HepG2 (cell line): ENCODE measurements around the gene AFDN. TPM values are rescaled to one million over a fixed set of nuclear protein-coding genes. Genes with fewer than 3 reads are reported as not detected.
A peak's percentile ranks its signal among the peaks of the same experiment; 100 is the strongest.

Experiments used
- AGO2 ChIP-seq: fragments of 200-400 bp; formaldehyde crosslinking; optimal IDR thresholded peaks from 2 replicates; pipeline ENCODE3; 2017; ENCODE audit warnings: mild to moderate bottlenecking, low read depth, low read length, moderate library complexity
- ARID2 ChIP-seq: sonication (generic); formaldehyde crosslinking; IDR thresholded peaks from 2 replicates; pipeline ENCODE4 v1.8.1; 2022; ENCODE audit warnings: mild to moderate bottlenecking, missing genetic modification reagents, borderline replicate concordance
- ARNTL ChIP-seq: sonication (generic); formaldehyde crosslinking; IDR thresholded peaks from 2 replicates; pipeline ENCODE4 v1.4.0; 2020; ENCODE audit warnings: mild to moderate bottlenecking, missing genetic modification reagents
- BHLHE40 ChIP-seq: IDR thresholded peaks from 2 replicates; pipeline ENCODE4 v1.6.1; 2011; ENCODE audit warnings: low read length, improper control_type of control experiment
- FIP1L1 ChIP-seq: fragments of 200-400 bp; formaldehyde crosslinking; IDR thresholded peaks from 2 replicates; pipeline ENCODE4 v1.6.1; 2018; ENCODE audit warnings: low read depth, mild to moderate bottlenecking, low read length, moderate library complexity, borderline replicate concordance; ENCODE audit not compliant: insufficient read depth
- GATAD1 ChIP-seq: IDR thresholded peaks from 2 replicates; pipeline ENCODE4 v1.6.1; 2016; ENCODE audit warnings: missing genetic modification reagents, missing compliant biosample characterization
- GPN1 ChIP-seq: sonication (generic); formaldehyde crosslinking; IDR thresholded peaks from 2 replicates; pipeline ENCODE4 v1.5.1; 2020; ENCODE audit warnings: missing genetic modification reagents, borderline replicate concordance
- JDP2 ChIP-seq: sonication (generic); formaldehyde crosslinking; IDR thresholded peaks from 2 replicates; pipeline ENCODE4 v1.8.1; 2022; ENCODE audit warnings: missing genetic modification reagents, borderline replicate concordance
- SMARCE1 ChIP-seq: fragments of 450-650 bp; IDR thresholded peaks from 2 replicates; pipeline ENCODE4 v1.6.1; 2017; ENCODE audit warnings: borderline replicate concordance
- XRCC5 ChIP-seq: fragments of 200-400 bp; formaldehyde crosslinking; optimal IDR thresholded peaks from 2 replicates; pipeline ENCODE3; 2017; ENCODE audit warnings: mild to moderate bottlenecking, low read length
- ZFP41 ChIP-seq: sonication (generic); formaldehyde crosslinking; IDR thresholded peaks from 2 replicates; pipeline ENCODE4 v1.4.0; 2020; ENCODE audit warnings: mild to moderate bottlenecking, missing genetic modification reagents, borderline replicate concordance
- ZNF232 ChIP-seq: sonication (generic); formaldehyde crosslinking; IDR thresholded peaks from 2 replicates; pipeline ENCODE4 v1.4.0; 2020; ENCODE audit warnings: missing genetic modification reagents, borderline replicate concordance
- ZNF260 ChIP-seq: sonication (generic); formaldehyde crosslinking; IDR thresholded peaks from 2 replicates; pipeline ENCODE4 v1.4.0; 2020; ENCODE audit warnings: missing genetic modification reagents, low read depth, mild to moderate bottlenecking, borderline replicate concordance
- ZNF3 ChIP-seq: IDR thresholded peaks from 2 replicates; pipeline ENCODE4 v1.7.0; 2017; ENCODE audit warnings: inconsistent platforms
- ZNF878 ChIP-seq: sonication (generic); formaldehyde crosslinking; IDR thresholded peaks from 2 replicates; pipeline ENCODE4 v1.8.1; 2023; ENCODE audit warnings: mild to moderate bottlenecking, missing genetic modification reagents, moderate library complexity
- ZSCAN9 ChIP-seq: IDR thresholded peaks from 2 replicates; pipeline ENCODE4 v1.6.1; 2016; ENCODE audit warnings: borderline replicate concordance
- polyA plus RNA-seq, 8 experiments: library from polyadenylated mRNA; depleted of rRNA in 3 of 8; stranded (reverse) in 7 of 8; unstranded in 1 of 8; fragments of >200 nt; fragmentation: Illumina TruSeq in 4 of 8; extraction: Trizol in 4 of 8; gene quantifications; 2 replicates each; pipeline versions ENCODE4 v1.2.1 to v1.2.3, GENCODE V29; 2011 to 2016; ENCODE audit warnings: low read depth in 4 of 8, missing spikeins in 1 of 8, mixed read lengths in 1 of 8; ENCODE audit not compliant: insufficient read depth in 1 of 8
- total RNA-seq, 5 experiments: library from RNA; depleted of rRNA; stranded (reverse); fragments of >200 nt; fragmentation: Illumina TruSeq; extraction: Trizol; gene quantifications; 2 replicates each; pipeline ENCODE4 v1.2.3, GENCODE V29; 2016; ENCODE audit warnings: low read depth in 1 of 5
- TF ChIP-seq, protein P1 (sequence below): sonication (generic); formaldehyde crosslinking; IDR thresholded peaks from 2 replicates; pipeline ENCODE4 v1.4.0; 2020; ENCODE audit warnings: mild to moderate bottlenecking, low read depth, missing genetic modification reagents
- TF ChIP-seq, protein P2 (sequence below): sonication (generic); formaldehyde crosslinking; conservative IDR thresholded peaks from 2 replicates; pipeline ENCODE4 v1.8.0; 2022; ENCODE audit warnings: low read depth, missing genetic modification reagents
- TF ChIP-seq, protein P3 (sequence below): sonication (generic); formaldehyde crosslinking; IDR thresholded peaks from 2 replicates; pipeline ENCODE4 v1.8.0; 2022; ENCODE audit warnings: low read depth, missing genetic modification reagents
- TF ChIP-seq, protein P4 (sequence below): IDR thresholded peaks from 2 replicates; pipeline ENCODE4 v1.4.0; 2020; ENCODE audit warnings: mild to moderate bottlenecking, missing genetic modification reagents

AFDN gene
- total and polyA plus RNA-seq, 2 of the 13 experiments (the other 11 are each of a cell fraction or from before 2014, with no cell fraction given), result 136 to 151 TPM

DNA sequence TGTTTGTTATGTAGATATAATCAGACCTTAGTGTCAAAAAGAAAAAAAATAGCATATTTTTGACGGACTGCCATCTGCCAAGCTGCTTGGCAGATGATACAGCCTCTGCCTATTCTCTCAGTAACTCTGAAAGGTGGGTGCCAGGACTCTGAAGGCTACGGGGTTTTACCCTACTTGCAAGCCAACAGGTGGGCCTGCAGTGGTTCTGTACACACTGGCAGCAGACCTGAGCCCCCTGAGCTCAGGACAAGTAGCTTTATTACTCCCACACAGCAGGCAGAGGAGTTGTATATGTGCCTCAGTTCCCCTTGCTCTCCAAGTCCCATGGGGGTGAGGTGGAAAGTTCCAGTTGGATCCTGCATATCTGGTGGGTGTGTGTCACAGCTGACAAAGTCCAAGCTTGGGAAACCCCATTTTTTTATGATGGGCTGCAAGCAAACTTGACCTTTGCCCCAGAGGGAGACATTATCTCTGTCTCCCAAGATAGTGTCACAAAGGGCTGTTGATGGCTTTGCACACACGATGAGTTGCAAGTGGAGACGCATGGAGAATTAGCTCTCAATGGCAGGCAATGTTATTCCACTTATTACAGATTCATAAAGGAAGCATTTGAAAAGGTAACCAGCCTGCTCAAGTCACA lies 20.5 kb upstream of the AFDN start (continued):
- no peak for TF ChIP-seq JDP2
- no peak for TF ChIP-seq AGO2
- TF ChIP-seq, protein P1, sequence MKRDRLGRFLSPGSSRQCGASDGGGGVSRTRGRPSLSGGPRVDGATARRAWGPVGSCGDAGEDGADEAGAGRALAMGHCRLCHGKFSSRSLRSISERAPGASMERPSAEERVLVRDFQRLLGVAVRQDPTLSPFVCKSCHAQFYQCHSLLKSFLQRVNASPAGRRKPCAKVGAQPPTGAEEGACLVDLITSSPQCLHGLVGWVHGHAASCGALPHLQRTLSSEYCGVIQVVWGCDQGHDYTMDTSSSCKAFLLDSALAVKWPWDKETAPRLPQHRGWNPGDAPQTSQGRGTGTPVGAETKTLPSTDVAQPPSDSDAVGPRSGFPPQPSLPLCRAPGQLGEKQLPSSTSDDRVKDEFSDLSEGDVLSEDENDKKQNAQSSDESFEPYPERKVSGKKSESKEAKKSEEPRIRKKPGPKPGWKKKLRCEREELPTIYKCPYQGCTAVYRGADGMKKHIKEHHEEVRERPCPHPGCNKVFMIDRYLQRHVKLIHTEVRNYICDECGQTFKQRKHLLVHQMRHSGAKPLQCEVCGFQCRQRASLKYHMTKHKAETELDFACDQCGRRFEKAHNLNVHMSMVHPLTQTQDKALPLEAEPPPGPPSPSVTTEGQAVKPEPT (CRISPR knock-in tag), result 0 out of 2 replicates have a peak, but pooled peaks have one; percentile 56
- TF ChIP-seq ZNF260 (CRISPR knock-in tag), result no peak; the same call in 1 of the 2 replicates
- 0 out of 2 replicates have a peak, but pooled peaks have one; percentile 34 for TF ChIP-seq FIP1L1
- TF ChIP-seq, protein P2, sequence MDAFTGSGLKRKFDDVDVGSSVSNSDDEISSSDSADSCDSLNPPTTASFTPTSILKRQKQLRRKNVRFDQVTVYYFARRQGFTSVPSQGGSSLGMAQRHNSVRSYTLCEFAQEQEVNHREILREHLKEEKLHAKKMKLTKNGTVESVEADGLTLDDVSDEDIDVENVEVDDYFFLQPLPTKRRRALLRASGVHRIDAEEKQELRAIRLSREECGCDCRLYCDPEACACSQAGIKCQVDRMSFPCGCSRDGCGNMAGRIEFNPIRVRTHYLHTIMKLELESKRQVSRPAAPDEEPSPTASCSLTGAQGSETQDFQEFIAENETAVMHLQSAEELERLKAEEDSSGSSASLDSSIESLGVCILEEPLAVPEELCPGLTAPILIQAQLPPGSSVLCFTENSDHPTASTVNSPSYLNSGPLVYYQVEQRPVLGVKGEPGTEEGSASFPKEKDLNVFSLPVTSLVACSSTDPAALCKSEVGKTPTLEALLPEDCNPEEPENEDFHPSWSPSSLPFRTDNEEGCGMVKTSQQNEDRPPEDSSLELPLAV, result no peak
- TF ChIP-seq ARID2 (CRISPR knock-in tag), result no peak
- 0 out of 2 replicates have a peak, but pooled peaks have one; percentile 25 for TF ChIP-seq GATAD1 (CRISPR knock-in tag)
- TF ChIP-seq ZNF878, result no peak
- TF ChIP-seq, protein P3, sequence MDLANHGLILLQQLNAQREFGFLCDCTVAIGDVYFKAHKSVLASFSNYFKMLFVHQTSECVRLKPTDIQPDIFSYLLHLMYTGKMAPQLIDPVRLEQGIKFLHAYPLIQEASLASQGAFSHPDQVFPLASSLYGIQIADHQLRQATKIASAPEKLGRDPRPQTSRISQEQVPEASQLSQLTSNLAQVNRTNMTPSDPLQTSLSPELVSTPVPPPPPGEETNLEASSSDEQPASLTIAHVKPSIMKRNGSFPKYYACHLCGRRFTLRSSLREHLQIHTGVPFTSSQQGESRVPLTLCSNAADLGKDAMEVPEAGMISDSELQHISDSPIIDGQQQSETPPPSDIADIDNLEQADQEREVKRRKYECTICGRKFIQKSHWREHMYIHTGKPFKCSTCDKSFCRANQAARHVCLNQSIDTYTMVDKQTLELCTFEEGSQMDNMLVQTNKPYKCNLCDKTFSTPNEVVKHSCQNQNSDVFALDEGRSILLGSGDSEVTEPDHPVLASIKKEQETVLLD, result no peak
- no peak for TF ChIP-seq ZNF3 (CRISPR knock-in tag)
- no peak for TF ChIP-seq SMARCE1
- TF ChIP-seq, protein P4, sequence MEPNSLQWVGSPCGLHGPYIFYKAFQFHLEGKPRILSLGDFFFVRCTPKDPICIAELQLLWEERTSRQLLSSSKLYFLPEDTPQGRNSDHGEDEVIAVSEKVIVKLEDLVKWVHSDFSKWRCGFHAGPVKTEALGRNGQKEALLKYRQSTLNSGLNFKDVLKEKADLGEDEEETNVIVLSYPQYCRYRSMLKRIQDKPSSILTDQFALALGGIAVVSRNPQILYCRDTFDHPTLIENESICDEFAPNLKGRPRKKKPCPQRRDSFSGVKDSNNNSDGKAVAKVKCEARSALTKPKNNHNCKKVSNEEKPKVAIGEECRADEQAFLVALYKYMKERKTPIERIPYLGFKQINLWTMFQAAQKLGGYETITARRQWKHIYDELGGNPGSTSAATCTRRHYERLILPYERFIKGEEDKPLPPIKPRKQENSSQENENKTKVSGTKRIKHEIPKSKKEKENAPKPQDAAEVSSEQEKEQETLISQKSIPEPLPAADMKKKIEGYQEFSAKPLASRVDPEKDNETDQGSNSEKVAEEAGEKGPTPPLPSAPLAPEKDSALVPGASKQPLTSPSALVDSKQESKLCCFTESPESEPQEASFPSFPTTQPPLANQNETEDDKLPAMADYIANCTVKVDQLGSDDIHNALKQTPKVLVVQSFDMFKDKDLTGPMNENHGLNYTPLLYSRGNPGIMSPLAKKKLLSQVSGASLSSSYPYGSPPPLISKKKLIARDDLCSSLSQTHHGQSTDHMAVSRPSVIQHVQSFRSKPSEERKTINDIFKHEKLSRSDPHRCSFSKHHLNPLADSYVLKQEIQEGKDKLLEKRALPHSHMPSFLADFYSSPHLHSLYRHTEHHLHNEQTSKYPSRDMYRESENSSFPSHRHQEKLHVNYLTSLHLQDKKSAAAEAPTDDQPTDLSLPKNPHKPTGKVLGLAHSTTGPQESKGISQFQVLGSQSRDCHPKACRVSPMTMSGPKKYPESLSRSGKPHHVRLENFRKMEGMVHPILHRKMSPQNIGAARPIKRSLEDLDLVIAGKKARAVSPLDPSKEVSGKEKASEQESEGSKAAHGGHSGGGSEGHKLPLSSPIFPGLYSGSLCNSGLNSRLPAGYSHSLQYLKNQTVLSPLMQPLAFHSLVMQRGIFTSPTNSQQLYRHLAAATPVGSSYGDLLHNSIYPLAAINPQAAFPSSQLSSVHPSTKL (CRISPR knock-in tag), result peak; percentile 93
- peak; percentile 29; the same call in 1 of the 2 replicates for TF ChIP-seq ZSCAN9 (CRISPR knock-in tag)
- TF ChIP-seq ZFP41, result no peak
- TF ChIP-seq BHLHE40, result no peak
- TF ChIP-seq XRCC5, result peak; percentile 78
- TF ChIP-seq ZNF232 (CRISPR knock-in tag), result no peak
- peak; percentile 64; the same call in 1 of the 2 replicates for TF ChIP-seq ARNTL (CRISPR knock-in tag)
- no peak for TF ChIP-seq GPN1 (CRISPR knock-in tag)
